ENCODE data around the gene DIP2C.
A peak's percentile ranks its signal among the peaks of the same experiment; 100 is the strongest.

Gene DIP2C

DNA sequence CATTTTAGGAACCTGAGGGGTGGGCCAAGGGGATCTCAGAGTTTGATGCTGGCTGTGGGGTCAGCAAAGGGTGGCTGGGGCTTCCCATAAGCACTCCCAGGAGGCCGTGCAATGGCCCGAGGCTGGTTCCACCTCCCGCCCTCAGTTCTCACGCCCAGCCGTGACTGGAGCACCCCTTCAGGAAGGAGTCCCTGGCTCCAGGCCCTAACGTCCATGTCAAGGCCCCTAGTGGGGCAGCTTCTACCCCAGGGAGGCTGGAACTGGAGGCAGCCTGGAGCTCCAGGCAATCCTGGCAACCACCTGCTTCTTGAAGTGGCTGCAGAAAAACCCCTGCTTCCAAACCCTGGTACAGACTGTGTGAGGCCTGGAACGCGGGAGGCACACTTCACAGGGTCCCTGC is 165.5 kb downstream of the DIP2C start:
- no peak for DNase-seq (ENCODE audit: low spot score)
- TF ChIP-seq, protein P1, sequence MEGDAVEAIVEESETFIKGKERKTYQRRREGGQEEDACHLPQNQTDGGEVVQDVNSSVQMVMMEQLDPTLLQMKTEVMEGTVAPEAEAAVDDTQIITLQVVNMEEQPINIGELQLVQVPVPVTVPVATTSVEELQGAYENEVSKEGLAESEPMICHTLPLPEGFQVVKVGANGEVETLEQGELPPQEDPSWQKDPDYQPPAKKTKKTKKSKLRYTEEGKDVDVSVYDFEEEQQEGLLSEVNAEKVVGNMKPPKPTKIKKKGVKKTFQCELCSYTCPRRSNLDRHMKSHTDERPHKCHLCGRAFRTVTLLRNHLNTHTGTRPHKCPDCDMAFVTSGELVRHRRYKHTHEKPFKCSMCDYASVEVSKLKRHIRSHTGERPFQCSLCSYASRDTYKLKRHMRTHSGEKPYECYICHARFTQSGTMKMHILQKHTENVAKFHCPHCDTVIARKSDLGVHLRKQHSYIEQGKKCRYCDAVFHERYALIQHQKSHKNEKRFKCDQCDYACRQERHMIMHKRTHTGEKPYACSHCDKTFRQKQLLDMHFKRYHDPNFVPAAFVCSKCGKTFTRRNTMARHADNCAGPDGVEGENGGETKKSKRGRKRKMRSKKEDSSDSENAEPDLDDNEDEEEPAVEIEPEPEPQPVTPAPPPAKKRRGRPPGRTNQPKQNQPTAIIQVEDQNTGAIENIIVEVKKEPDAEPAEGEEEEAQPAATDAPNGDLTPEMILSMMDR (conservative IDR thresholded peaks at IDR 0.05; ENCODE audit: low read depth) = no peak
- H3K27ac ChIP-seq = no peak overlapping the region
- ChIA-PET POLR2A (ENCODE audit: low non-redundant PET) (no interaction called here), CTCF (no interaction called here)

- no peak for DNase-seq (ENCODE audit: low spot score)
- H3K27ac ChIP-seq = no peak overlapping the region
- ChIA-PET CTCF (no interaction called here), POLR2A (ENCODE audit: low non-redundant PET) (no interaction called here)
- TF ChIP-seq, protein P1 (conservative IDR thresholded peaks at IDR 0.05; ENCODE audit: low read depth) = no peak
Measured at GRCh38 chr10:522350-522749, 167.1 kb downstream of the DIP2C start.

- TF ChIP-seq, protein P1 (conservative IDR thresholded peaks at IDR 0.05; ENCODE audit: low read depth) = no peak
- POLR2A ChIA-PET (ENCODE audit: low non-redundant PET) = no interaction called here
- no peak overlapping the region for H3K27ac ChIP-seq
- CTCF ChIA-PET = interaction anchor here (0.5 kb wide), 1 partner anchor 288 kb away, joined by 3 read pairs; no protein-coding TSS in a partner anchor
- no peak for DNase-seq (ENCODE audit: low spot score)
Measured at GRCh38 chr10:521261-522250, 167.9 kb downstream of the DIP2C start.

- TF ChIP-seq, protein P1 (conservative IDR thresholded peaks at IDR 0.05; ENCODE audit: low read depth) = no peak
- DNase-seq (ENCODE audit: low spot score) = peak; percentile 78
- H3K27ac ChIP-seq = peak overlapping the region; percentile 37
- ChIA-PET POLR2A (ENCODE audit: low non-redundant PET) (no interaction called here), CTCF (no interaction called here)
Measured at GRCh38 chr10:520402-520787, 169.1 kb downstream of the DIP2C start.

- ChIA-PET CTCF (no interaction called here), POLR2A (ENCODE audit: low non-redundant PET) (no interaction called here)
- TF ChIP-seq, protein P1 (conservative IDR thresholded peaks at IDR 0.05; ENCODE audit: low read depth) = no peak
- H3K27ac ChIP-seq = peak overlapping the region; percentile 37
- DNase-seq (ENCODE audit: low spot score) = no peak
Measured at GRCh38 chr10:519716-520401, 169.6 kb downstream of the DIP2C start.

DNA sequence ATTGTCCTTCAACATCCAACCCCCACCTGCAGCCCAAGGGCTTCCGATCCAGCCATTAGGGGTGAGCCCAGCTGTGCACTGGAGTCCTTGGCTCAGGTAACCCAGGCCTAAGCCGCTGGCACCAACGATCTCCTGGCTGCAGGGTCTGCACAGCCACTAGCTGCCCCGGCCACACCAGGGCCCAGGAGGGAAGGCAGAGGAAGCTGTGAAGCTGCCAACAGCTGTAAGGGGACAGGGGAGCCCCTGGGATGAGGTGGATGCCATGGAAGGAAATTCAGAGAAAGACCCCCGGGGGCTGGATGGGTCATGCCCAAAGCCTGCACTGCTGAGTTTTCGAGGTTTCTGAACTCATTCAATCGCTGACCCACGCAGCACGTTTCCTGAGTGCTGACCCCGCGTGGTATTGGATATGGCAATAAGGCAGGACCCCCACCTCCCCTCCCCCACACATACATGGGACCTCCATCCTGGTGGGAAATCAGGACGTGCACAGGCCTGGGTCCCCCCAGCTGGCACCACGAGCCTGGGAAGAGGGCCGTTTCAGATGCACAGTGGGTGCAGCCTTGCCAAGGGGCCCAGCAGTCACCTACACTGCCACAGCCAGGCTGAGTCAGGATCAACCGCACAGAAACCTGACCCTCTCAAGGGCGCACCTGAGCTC is 170.3 kb downstream of the DIP2C start:
- TF ChIP-seq, protein P1 (conservative IDR thresholded peaks at IDR 0.05; ENCODE audit: low read depth) = no peak
- DNase-seq (ENCODE audit: low spot score) = no peak
- POLR2A ChIA-PET (ENCODE audit: low non-redundant PET) = no interaction called here
- no peak overlapping the region for H3K27ac ChIP-seq
- CTCF ChIA-PET = no interaction called here
